SU-DHL-6 (cell line): ENCODE measurements around the gene TMEM26.

Experiments
- H2AFZ ChIP-seq: fragments of 200-600 bp; sonication (generic); 2 replicates; pipeline ENCODE4 v1.6.1; 2014; ENCODE audit warnings: low read depth, mild to moderate bottlenecking, moderate library complexity, mixed read lengths, antibody characterized with exemption, low read length; ENCODE audit not compliant: severe bottlenecking
- H3F3A ChIP-seq: fragments of 200-600 bp; shearing (Covaris generic); 2 replicates; pipeline ENCODE4 v1.6.0; 2016; ENCODE audit warnings: antibody characterized with exemption, mild to moderate bottlenecking; ENCODE audit not compliant: insufficient read depth
- H3K27ac ChIP-seq: fragments of 200-600 bp; sonication (generic); 2 replicates; pipeline ENCODE4 v1.5.1; 2016; ENCODE audit warnings: low read depth, mild to moderate bottlenecking, low read length, moderate library complexity, mixed read lengths
- H3K27me3 ChIP-seq: fragments of 200-600 bp; sonication (generic), shearing (Covaris generic); 2 replicates; pipeline ENCODE4 v1.6.0; 2014; ENCODE audit warnings: mild to moderate bottlenecking, low read length
- H3K36me3 ChIP-seq: fragments of 200-600 bp; sonication (generic); 2 replicates; pipeline ENCODE4 v1.6.1; 2014; ENCODE audit warnings: mild to moderate bottlenecking, low read length, mixed read lengths
- H3K4me2 ChIP-seq: fragments of 300-600, 200-600 bp; shearing (Covaris generic), sonication (generic); 2 replicates; pipeline ENCODE4 v1.6.0; 2014; ENCODE audit warnings: low read length, low read depth, mild to moderate bottlenecking; ENCODE audit not compliant: poor library complexity, severe bottlenecking
- H3K4me3 ChIP-seq: fragments of 200-600 bp; sonication (generic); 2 replicates; pipeline ENCODE4 v1.5.1; 2014; ENCODE audit warnings: antibody characterized with exemption, low read length, mild to moderate bottlenecking, mixed read lengths; ENCODE audit not compliant: insufficient read depth, poor library complexity, severe bottlenecking
- H3K79me2 ChIP-seq: fragments of 200-600 bp; sonication (generic); 2 replicates; pipeline ENCODE4 v1.6.1; 2014; ENCODE audit warnings: mild to moderate bottlenecking, low read length, moderate library complexity; ENCODE audit not compliant: insufficient read depth
- H3K9ac ChIP-seq: fragments of 200-600 bp; sonication (generic); 2 replicates; pipeline ENCODE4 v1.7.0; 2014; ENCODE audit warnings: mild to moderate bottlenecking, low read length
- H3K9me2 ChIP-seq: fragments of 200-600 bp; sonication (generic); replicated peaks from 2 replicates; pipeline ENCODE4 v1.6.1; 2014; ENCODE audit warnings: low read length; ENCODE audit not compliant: insufficient read depth
- H3K9me3 ChIP-seq: fragments of 200-600 bp; sonication (generic); 2 replicates; pipeline ENCODE4 v1.6.1; 2014; ENCODE audit warnings: low read length, mixed read lengths; ENCODE audit not compliant: insufficient read depth
- H4K20me1 ChIP-seq: fragments of 200-600 bp; sonication (generic); 2 replicates; pipeline ENCODE4 v1.6.1; 2014; ENCODE audit warnings: low read depth, mild to moderate bottlenecking, antibody characterized with exemption, low read length, moderate library complexity, mixed read lengths
- CTCF ChIP-seq: fragments of 200-600 bp; sonication (generic); IDR thresholded peaks from one replicate; pipeline ENCODE4 v1.5.1; 2017; ENCODE audit warnings: antibody characterized with exemption, mild to moderate bottlenecking, low read length, moderate library complexity; ENCODE audit not compliant: insufficient read depth, poor library complexity, severe bottlenecking
- EZH2phosphoT487 ChIP-seq: fragments of 200-600 bp; sonication (generic), shearing (Covaris generic); conservative IDR thresholded peaks from 2 replicates; pipeline ENCODE4 v1.6.1; 2018; ENCODE audit warnings: mild to moderate bottlenecking, antibody characterized with exemption, low read length, moderate library complexity, mixed read lengths

TMEM26 gene

GRCh38 chr10:61411706-61412105 lies 41.5 kb downstream of the TMEM26 start:
- no peaks in the 10 kb centered on the region for H3K79me2 ChIP-seq
- no peak for TF ChIP-seq EZH2phosphoT487
- no peak for TF ChIP-seq CTCF
- no peaks in the 10 kb centered on the region for H3K9me2 ChIP-seq
- H3K27ac ChIP-seq: no peak overlapping the region
- no peaks in the 10 kb centered on the region for H3K9me3 ChIP-seq
- H3K4me2 ChIP-seq: no peak overlapping the region
- H3F3A ChIP-seq: no peaks in the 10 kb centered on the region
- no peak overlapping the region for H3K9ac ChIP-seq
- H3K27me3 ChIP-seq: no peaks in the 10 kb centered on the region
- no peaks in the 10 kb centered on the region for H3K36me3 ChIP-seq
- no peak overlapping the region for H2AFZ ChIP-seq
- no peaks in the 10 kb centered on the region for H4K20me1 ChIP-seq
- H3K4me3 ChIP-seq: no peak overlapping the region

- H3K27me3 ChIP-seq: no peaks in the 10 kb centered on the region
- no peak overlapping the region for H3K9ac ChIP-seq
- H3F3A ChIP-seq: no peaks in the 10 kb centered on the region
- H3K4me3 ChIP-seq: no peak overlapping the region
- no peaks in the 10 kb centered on the region for H3K9me2 ChIP-seq
- no peak for TF ChIP-seq CTCF
- no peak for TF ChIP-seq EZH2phosphoT487
- H3K4me2 ChIP-seq: no peak overlapping the region
- H2AFZ ChIP-seq: no peak overlapping the region
- H3K27ac ChIP-seq: no peak overlapping the region
- H3K79me2 ChIP-seq: no peaks in the 10 kb centered on the region
- H4K20me1 ChIP-seq: no peaks in the 10 kb centered on the region
- no peaks in the 10 kb centered on the region for H3K9me3 ChIP-seq
- no peaks in the 10 kb centered on the region for H3K36me3 ChIP-seq
Measured at GRCh38 chr10:61410353-61411070, 42.7 kb downstream of the TMEM26 start.

- H4K20me1 ChIP-seq: no peaks in the 10 kb centered on the region
- no peaks in the 10 kb centered on the region for H3K9me2 ChIP-seq
- TF ChIP-seq EZH2phosphoT487 (no peak), CTCF (no peak)
- H3K27me3 ChIP-seq: no peaks in the 10 kb centered on the region
- H3K4me3 ChIP-seq: no peak overlapping the region
- no peaks in the 10 kb centered on the region for H3K9me3 ChIP-seq
- no peak overlapping the region for H3K9ac ChIP-seq
- no peaks in the 10 kb centered on the region for H3K36me3 ChIP-seq
- H3K79me2 ChIP-seq: no peaks in the 10 kb centered on the region
- H3K27ac ChIP-seq: no peak overlapping the region
- H3F3A ChIP-seq: no peaks in the 10 kb centered on the region
- H2AFZ ChIP-seq: no peak overlapping the region
- H3K4me2 ChIP-seq: no peak overlapping the region
Measured at GRCh38 chr10:61409157-61409556, 44.0 kb downstream of the TMEM26 start.
